ENCODE measurements around the gene ACO2.

DNA sequence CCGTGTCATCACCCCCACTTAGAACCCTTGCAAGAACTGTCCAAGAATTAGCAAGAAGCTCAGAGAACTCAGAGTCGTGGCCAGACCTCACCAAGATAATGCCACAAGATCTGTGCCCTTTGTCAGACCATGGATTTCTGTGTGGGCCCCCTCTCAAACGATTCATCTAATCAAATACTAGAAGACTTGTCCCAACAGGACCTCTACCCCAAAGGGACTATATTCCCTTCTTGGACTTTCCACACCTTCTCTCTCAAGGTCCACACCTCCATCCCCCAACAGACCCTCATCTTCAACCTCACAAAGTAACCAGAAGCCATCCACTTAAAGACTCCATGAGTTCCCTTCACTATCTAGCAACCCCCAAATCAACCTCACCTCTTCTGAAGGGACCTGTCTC, 72.6 kb downstream of the ACO2 start:
- no peak for TF ChIP-seq CTCF (conservative IDR thresholded peaks at IDR 0.05; ENCODE audit: low read length)
- no peak for TF ChIP-seq EZH2phosphoT487 (IDR thresholded peaks at IDR 0.05; ENCODE audit: borderline replicate concordance)
